GM12874 (cell line): ENCODE results near the gene MAB21L4.

Source experiments
- TF ChIP-seq, protein P1 (sequence below): IDR thresholded peaks from 2 replicates; pipeline ENCODE4 v1.5.1; 2011; ENCODE audit warnings: low read depth, mild to moderate bottlenecking, control low read depth, low read length, moderate library complexity; ENCODE audit not compliant: insufficient read depth

The MAB21L4 gene

DNA sequence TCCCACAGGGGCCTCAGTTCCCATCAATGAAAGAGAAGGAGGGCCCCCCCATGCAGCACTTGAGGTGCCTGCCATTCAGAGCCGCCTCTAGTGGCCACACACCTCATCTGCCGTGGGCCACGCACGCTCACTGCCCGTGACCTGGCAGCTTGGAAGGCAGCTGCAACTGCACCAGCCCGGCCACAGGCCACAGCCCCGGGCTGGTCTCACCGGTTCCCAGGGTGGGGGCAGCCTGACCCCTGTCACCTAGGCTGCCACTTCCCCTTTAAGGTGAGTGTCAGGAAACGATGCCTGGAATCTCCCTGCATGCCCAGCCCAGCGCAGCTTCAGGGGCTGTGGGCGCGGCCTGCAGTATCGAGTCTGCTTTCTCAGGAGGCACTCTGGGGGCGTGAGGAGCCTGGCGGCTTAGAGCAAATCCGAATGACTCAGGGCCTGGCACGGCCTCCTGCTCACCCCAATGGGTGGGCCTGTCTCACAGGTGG is 2.6 kb downstream of the MAB21L4 start:
- TF ChIP-seq, protein P1, sequence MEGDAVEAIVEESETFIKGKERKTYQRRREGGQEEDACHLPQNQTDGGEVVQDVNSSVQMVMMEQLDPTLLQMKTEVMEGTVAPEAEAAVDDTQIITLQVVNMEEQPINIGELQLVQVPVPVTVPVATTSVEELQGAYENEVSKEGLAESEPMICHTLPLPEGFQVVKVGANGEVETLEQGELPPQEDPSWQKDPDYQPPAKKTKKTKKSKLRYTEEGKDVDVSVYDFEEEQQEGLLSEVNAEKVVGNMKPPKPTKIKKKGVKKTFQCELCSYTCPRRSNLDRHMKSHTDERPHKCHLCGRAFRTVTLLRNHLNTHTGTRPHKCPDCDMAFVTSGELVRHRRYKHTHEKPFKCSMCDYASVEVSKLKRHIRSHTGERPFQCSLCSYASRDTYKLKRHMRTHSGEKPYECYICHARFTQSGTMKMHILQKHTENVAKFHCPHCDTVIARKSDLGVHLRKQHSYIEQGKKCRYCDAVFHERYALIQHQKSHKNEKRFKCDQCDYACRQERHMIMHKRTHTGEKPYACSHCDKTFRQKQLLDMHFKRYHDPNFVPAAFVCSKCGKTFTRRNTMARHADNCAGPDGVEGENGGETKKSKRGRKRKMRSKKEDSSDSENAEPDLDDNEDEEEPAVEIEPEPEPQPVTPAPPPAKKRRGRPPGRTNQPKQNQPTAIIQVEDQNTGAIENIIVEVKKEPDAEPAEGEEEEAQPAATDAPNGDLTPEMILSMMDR = no peak

DNA sequence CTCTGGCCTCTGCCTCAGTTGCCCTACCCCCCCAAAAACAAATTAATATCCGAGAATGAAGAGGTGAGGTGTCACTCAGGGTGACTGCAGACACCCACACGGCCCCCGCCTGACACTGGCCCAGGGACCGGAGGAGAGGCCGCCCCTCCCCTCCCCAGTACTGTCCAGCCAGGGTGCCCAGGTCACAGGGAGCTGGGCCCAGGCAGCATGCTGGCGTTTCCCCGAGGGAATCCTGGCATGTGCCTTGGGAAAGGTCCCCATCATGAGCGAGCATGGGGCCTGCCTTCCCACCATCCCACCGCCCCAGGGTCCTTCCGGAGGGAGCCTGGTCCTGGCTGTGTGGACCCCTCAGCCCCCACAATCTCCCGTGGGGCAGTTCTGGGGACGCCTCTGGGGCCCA is 3.0 kb downstream of the MAB21L4 start:
- TF ChIP-seq, protein P1 = no peak

DNA sequence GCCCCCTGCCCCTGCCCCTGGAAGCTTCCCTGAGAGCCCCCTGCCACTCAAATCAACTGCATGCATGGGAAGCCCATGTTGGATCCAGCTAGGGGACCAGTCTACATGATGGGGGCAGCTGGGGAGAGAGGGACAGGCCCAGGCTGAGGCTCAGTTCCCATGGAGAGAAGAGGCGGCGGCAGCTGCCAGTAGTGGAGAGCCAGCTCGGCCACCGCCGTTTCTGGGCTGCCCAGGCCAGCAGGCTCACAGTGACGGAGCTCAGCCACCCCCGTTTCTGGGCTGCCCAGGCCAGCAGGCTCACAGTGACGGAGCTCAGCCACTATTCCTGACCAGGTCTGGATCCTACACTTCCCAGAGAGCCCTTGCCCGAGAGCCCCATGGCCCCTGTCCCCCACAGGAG is 3.6 kb downstream of the MAB21L4 start:
- TF ChIP-seq, protein P1 = no peak

DNA sequence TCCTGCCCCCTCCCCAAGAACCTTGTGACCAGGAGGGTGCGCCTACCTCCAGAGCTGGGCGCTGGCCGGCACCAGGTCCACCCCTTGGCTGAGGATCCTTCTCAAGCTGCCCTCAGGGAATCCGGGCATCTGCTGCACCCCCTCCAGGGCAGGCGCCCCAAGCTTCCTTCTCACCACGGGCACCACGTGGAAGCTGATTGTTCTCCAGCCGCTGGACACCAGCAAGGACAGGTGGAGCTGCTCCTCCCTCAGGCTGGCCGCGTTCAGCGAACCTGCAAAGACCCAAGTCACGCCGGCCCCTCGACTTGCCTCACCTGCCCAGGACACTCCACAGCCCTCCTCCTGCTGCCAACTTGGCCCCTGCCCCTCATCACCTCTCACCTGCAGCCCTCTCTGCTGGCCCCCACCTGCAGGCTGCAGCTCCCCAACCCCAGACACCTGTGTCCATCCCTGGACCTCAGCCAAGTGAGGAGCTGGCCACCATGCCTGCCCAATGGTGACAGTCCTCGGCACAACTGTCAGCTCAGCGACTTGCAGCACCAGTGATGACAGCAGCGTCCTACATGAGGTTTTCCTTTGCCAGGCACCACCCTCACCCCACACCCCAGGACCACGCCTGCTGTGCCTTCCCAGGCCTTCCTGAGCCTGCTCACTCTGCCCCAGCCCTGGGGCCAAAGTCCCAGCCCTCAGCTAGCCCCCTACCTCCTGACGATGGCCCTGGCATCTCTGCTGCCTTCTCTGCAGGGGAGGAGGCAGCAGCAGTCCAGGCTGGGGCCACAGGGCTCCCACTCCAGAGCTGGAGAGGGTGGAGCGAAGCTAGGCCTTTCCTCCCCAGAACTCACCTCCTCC is 4.2 kb downstream of the MAB21L4 start:
- TF ChIP-seq, protein P1 = no peak

DNA sequence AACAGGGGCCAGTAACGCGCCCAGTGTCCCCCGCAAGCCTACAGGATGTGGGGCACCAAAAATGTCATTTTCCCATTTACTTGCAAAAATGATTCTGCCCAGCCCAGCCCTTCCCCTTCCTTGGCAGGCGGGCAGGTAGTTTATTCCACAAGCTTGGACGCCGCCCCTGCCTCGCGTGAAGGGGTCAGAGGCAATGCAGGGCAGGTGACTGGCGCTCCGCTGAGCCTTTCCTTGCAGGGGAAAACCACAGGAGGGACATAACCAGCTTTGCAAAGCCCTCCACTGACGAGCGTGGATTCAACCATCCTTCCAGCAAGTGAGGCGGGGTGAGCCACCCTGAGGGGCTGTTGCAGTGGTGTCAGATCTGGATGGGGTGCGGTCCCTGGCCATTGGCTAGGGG is 5.3 kb downstream of the MAB21L4 start:
- TF ChIP-seq, protein P1 = no peak

DNA sequence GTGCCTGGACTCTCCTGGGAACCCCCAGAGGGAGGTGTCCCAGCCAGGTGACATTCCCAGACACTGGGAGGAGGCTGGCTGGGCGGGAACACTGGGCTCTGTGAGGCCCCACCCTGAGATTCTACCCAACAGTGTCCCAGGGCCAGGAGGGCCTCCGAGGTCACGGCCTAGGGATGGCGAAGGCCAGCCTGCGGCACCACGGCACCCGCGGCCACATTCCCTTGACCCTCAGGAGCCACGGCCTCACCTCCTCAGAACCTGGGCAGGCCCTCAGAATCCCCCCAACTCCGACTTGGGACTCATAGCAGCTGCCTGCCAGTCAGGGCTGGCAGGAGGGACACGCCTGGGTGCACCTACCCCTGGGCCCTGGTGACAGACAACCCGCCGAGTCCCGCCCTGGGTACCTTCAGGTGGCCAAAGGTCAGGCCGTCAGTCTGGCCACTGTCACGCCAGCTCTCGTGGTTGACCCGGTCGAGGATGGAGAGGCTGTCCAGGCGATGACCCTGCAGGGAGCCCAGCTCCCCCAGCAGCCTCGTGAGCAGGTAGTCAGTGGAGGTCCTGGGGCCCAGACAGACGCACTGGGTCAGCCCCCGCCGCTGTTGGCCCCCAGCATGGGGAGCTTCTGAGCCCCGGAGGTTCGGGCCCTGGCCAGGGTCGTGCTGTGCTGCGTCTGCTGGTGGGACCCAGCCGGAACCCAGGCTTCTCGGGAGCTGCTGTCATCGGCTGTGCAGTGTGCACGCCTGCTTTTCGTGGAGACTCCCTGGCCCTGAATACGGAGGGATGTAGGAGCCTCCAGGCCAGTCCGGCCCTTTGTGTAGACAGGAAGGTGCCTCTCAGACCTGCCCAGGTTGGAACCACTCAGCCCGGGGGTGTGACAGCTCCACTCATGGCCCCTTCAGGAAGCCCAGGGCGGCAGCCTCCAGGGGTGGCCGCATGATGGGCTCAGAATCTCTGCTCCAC is 6.1 kb downstream of the MAB21L4 start:
- TF ChIP-seq, protein P1 = no peak

DNA sequence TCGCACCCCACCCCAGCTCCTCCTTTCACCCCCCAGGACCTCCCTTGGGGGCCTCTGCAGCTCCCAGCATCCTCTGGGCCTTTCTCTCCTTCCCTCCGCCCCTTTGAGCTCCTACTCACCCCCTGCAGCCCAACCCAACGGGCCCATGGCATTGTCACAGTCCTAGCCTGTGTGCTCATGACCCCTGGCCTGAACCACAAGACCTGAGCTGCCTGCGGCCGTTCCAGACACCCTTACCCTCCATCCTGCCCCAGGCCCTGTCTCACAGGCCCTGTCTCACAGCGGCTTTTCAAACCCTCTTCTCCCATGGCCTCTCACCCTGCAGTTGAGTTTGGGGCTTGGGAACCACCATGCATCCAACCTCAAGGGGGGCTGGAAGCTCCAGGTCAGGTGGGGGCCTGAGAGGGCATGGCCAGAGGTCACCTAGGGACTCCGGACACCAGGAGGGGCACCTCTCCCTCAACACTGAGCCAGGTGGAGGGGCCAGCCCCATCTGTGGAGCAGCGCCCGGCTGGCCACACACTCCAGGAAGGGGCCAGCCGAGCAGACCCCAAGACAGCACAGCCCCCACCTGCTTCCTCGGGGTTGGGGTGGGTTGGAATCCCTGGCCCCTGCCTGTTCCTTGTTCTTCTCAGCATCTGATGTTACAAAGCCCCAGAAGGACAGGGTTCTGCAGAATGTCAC is 6.9 kb downstream of the MAB21L4 start:
- TF ChIP-seq, protein P1 = no peak
